OCI-LY3 (cell line): ENCODE data around the gene TBP.

Experiments used
- H2AFZ ChIP-seq: fragments of 200-600, 300-600 bp; shearing (Covaris generic); 2 replicates; pipeline ENCODE4 v1.6.0; 2014; ENCODE audit warnings: antibody characterized with exemption, low read depth, low read length
- H3K27ac ChIP-seq: fragments of 200-600, 300-600 bp; sonication (generic); 2 replicates; pipeline ENCODE4 v1.5.1; 2014; ENCODE audit warnings: mild to moderate bottlenecking, low read length, moderate library complexity, mixed read lengths
- H3K27me3 ChIP-seq: fragments of 200-600, 300-600 bp; sonication (generic); 2 replicates; pipeline ENCODE4 v1.6.1; 2014; ENCODE audit warnings: low read depth, low read length, mixed read lengths
- H3K36me3 ChIP-seq: fragments of 200-600, 300-600 bp; sonication (generic); replicated peaks from 2 replicates; pipeline ENCODE3; 2014; ENCODE audit warnings: low read depth, low read length, mixed read lengths
- H3K4me1 ChIP-seq: fragments of 300-600, 200-600 bp; sonication (generic); 2 replicates; pipeline ENCODE4 v1.6.1; 2014; ENCODE audit warnings: low read length, mixed read lengths
- H3K4me2 ChIP-seq: fragments of 200-600, 300-600 bp; sonication (generic); 2 replicates; pipeline ENCODE4 v1.6.1; 2014; ENCODE audit warnings: low read length, mixed read lengths
- H3K4me3 ChIP-seq: fragments of 300-600, 200-600 bp; sonication (generic); 2 replicates; pipeline ENCODE4 v1.5.1; 2014; ENCODE audit warnings: antibody characterized with exemption, mild to moderate bottlenecking, low read length, moderate library complexity
- H3K79me2 ChIP-seq: fragments of 300-600, 200-600 bp; shearing (Covaris generic); 2 replicates; pipeline ENCODE4 v1.6.1; 2014; ENCODE audit warnings: mild to moderate bottlenecking, low read length, mixed read lengths
- H3K9ac ChIP-seq: fragments of 300-600, 200-600 bp; shearing (Covaris generic); 2 replicates; pipeline ENCODE4 v1.6.0; 2014; ENCODE audit warnings: mild to moderate bottlenecking, low read length, moderate library complexity
- H3K9me3 ChIP-seq: fragments of 200-600, 300-600 bp; shearing (Covaris generic); 2 replicates; pipeline ENCODE4 v1.6.1; 2014; ENCODE audit warnings: low read length, mixed read lengths; ENCODE audit not compliant: insufficient read depth
- H4K20me1 ChIP-seq: fragments of 200-600, 300-600 bp; sonication (generic); 2 replicates; pipeline ENCODE4 v1.6.1; 2016; ENCODE audit warnings: low read length, mixed read lengths; ENCODE audit not compliant: insufficient read depth
- EZH2phosphoT487 ChIP-seq: fragments of 200-600 bp; shearing (Covaris generic); IDR thresholded peaks from 2 replicates; pipeline ENCODE4 v1.6.1; 2018; ENCODE audit warnings: antibody characterized with exemption, mixed run types, low read depth
- TF ChIP-seq, protein P1 (sequence below): fragments of 200-600, 300-600 bp; sonication (generic); IDR thresholded peaks from 2 replicates; pipeline ENCODE4 v1.5.1; 2014; ENCODE audit warnings: antibody characterized with exemption, low read length, low read depth

The TBP gene

DNA sequence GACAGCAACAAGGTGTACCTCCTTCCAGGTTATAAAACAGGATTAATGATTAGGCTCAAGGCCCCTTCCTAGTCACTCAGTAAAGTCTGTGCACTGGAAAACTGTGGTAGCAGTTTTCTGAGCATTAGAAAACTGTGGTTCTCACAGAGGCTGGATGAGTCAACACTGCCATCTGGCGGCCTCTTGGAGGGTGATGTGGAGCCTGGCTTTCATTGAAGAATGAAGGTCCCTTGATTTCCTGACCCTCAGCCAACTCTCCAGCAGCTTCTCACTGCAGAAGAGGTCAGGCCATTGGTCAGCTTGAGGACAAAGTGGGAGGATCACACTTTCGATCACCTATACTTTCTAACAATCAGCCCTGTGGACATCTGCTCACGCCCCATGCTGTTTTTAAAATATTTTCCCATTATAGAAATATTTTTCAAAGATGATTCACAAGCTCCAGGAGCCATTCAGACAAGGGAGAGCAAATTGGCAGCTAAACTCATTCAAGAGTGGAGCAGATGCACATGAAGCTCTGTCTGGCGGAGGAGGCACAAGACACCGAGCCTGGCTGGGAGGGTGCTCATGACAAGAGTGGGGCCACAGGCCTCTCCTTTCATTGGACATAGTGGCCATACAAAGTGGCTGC, 24.2 kb upstream of the TBP start:
- no peak overlapping the region for H3K4me2 ChIP-seq
- H3K9ac ChIP-seq, result no peak overlapping the region
- no peaks in the 10 kb centered on the region for H4K20me1 ChIP-seq
- H3K4me1 ChIP-seq, result no peaks in the 10 kb centered on the region
- TF ChIP-seq, protein P1, sequence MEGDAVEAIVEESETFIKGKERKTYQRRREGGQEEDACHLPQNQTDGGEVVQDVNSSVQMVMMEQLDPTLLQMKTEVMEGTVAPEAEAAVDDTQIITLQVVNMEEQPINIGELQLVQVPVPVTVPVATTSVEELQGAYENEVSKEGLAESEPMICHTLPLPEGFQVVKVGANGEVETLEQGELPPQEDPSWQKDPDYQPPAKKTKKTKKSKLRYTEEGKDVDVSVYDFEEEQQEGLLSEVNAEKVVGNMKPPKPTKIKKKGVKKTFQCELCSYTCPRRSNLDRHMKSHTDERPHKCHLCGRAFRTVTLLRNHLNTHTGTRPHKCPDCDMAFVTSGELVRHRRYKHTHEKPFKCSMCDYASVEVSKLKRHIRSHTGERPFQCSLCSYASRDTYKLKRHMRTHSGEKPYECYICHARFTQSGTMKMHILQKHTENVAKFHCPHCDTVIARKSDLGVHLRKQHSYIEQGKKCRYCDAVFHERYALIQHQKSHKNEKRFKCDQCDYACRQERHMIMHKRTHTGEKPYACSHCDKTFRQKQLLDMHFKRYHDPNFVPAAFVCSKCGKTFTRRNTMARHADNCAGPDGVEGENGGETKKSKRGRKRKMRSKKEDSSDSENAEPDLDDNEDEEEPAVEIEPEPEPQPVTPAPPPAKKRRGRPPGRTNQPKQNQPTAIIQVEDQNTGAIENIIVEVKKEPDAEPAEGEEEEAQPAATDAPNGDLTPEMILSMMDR, result peak; percentile 67
- no peak for TF ChIP-seq EZH2phosphoT487
- H3K9me3 ChIP-seq, result no peaks in the 10 kb centered on the region
- H3K36me3 ChIP-seq, result peaks cover 3% of the 10 kb centered on the region
- H2AFZ ChIP-seq, result no peak overlapping the region
- H3K79me2 ChIP-seq, result no peaks in the 10 kb centered on the region
- no peak overlapping the region for H3K4me3 ChIP-seq
- no peaks in the 10 kb centered on the region for H3K27me3 ChIP-seq
- no peak overlapping the region for H3K27ac ChIP-seq

DNA sequence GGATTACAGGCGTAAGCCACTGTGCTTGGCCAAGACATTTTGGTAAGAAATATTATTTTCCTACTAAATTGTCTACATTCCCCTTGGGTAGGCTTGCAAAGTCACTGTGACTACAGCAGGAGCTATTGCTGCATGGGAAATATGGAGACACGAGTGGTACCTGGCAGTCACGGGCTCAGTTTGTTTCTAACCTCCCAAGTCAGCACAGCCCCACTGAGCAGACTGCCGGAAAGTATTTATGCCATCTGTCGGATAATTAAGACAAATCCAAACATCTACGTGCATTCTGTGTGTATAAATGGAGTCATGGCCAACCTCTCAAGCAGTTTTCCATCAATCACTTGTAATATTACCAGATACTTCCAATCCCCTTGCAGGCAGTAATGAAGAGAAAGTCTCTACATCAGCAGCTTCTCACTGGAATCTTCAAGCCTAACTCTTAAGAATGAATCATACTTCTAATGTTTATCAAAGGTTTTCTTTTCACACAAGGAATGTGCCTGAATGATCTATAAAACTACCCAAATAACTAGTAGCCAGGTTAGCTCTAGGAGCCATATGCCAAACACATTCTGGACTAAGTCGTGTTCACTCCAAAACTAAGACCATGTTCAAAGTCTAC, 21.2 kb upstream of the TBP start:
- peaks cover 16% of the 10 kb centered on the region for H3K36me3 ChIP-seq
- no peaks in the 10 kb centered on the region for H3K4me1 ChIP-seq
- H2AFZ ChIP-seq, result no peak overlapping the region
- no peaks in the 10 kb centered on the region for H3K27me3 ChIP-seq
- H3K9ac ChIP-seq, result no peak overlapping the region
- H3K27ac ChIP-seq, result no peak overlapping the region
- H3K4me3 ChIP-seq, result no peak overlapping the region
- H3K79me2 ChIP-seq, result no peaks in the 10 kb centered on the region
- H3K9me3 ChIP-seq, result no peaks in the 10 kb centered on the region
- no peaks in the 10 kb centered on the region for H4K20me1 ChIP-seq
- H3K4me2 ChIP-seq, result no peak overlapping the region
- no peak for TF ChIP-seq EZH2phosphoT487
- TF ChIP-seq, protein P1, result no peak

DNA sequence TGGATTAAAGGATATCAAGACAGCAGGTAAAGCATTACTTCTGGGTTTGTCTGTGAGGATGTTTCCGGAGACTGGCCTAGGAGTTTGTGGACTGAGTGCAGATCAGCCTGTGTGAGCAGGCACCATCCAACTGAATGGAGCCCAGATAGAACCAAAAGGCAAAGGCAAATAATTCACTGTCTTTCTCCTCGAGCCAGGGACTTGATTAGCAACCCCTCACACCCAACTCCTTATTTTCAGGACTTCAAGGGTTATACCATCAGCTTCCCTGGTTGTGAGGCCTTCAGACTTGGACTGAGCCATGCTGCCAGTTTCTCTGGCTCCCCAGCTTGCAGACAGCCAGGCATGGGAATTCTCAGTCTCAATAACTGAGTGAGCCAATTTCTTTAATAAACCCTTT, 20.4 kb upstream of the TBP start:
- Histone ChIP-seq H3K79me2 (no peaks in the 10 kb centered on the region), H3K27ac (no peak overlapping the region), H3K4me1 (no peaks in the 10 kb centered on the region), H3K36me3 (peaks cover 21% of the 10 kb centered on the region), H3K4me3 (no peak overlapping the region), H3K9me3 (no peaks in the 10 kb centered on the region), H3K4me2 (no peak overlapping the region), H3K9ac (no peak overlapping the region), H4K20me1 (no peaks in the 10 kb centered on the region), H3K27me3 (no peaks in the 10 kb centered on the region), H2AFZ (no peak overlapping the region)
- TF ChIP-seq EZH2phosphoT487, result no peak
- TF ChIP-seq, protein P1, result no peak

DNA sequence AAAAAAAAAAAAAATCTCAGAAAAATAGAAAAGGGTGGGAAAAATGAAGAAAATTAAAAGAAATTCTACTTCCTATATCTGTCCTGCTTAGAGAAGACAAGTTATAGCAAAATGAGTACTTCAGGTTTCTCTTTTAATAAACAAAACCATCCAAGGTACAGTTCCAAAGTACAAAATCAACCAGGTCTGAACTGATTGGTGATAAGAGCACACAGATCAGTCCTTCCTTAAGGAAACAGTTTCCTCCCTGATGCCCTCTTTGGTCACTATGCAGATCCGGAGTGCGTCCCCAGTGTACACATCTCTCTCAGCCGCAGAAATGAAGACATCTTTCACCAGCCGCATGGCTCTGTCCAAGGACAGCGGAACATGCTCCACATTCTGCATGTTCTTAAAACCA, 19.2 kb upstream of the TBP start:
- Histone ChIP-seq H3K79me2 (peaks cover 2% of the 10 kb centered on the region; the same call in 1 of the 2 replicates), H3K4me3 (no peak overlapping the region), H3K9ac (no peak overlapping the region), H3K27me3 (no peaks in the 10 kb centered on the region), H4K20me1 (no peaks in the 10 kb centered on the region), H3K4me2 (no peak overlapping the region), H3K9me3 (no peaks in the 10 kb centered on the region), H3K4me1 (no peaks in the 10 kb centered on the region), H3K36me3 (peaks cover 32% of the 10 kb centered on the region), H3K27ac (no peak overlapping the region), H2AFZ (no peak overlapping the region)
- TF ChIP-seq, protein P1, result no peak
- TF ChIP-seq EZH2phosphoT487, result no peak
